ENCODE measurements around the gene SPTBN1.

GRCh38 chr2:54666131-54666633 is 210.1 kb downstream of the SPTBN1 start:
- TF ChIP-seq CTCF (IDR thresholded peaks at IDR 0.05) (no peak), POLR2A (IDR thresholded peaks at IDR 0.05) (no peak), EP300 (IDR thresholded peaks at IDR 0.05) (no peak)

All from stomach (tissue), 4 donors.